K562 (cell line): ENCODE measurements around the gene BTBD17. TPM values are rescaled to one million over a fixed set of nuclear protein-coding genes. Genes with fewer than 3 reads are reported as not detected.

ENCODE experiments used
- ATAC-seq: fragments of 200-7000 bp; cut with Tn5 transposase; 3 replicates; pipeline ENCODE4 v1.9.1; 2020; ENCODE audit warnings: moderate library complexity
- BruUV-seq: library from RNA; stranded (reverse); fragments of 400-500 nt; replicated peaks from 2 replicates; lab custom pipeline; 2021; lab: Mats Ljungman, UMichigan
- CTCF ChIA-PET: fragments of 300-600 bp; formaldehyde crosslinking; extraction: SDS; loops from one replicate; lab custom pipeline; 2021; ENCODE audit warnings: low intra/inter-chr PET ratio; lab: Yijun Ruan, JAX
- POLR2A ChIA-PET: fragments of 300-600, 350-650 bp; sonication (Branson Sonifier 250); formaldehyde crosslinking; extraction: SDS; loops from one replicate; lab custom pipeline; 2021; ENCODE audit warnings: antibody characterized with exemption, inconsistent platforms; lab: Yijun Ruan, JAX
- DNase-seq, 4 experiments: peaks; one replicate each; pipeline versions ENCODE4 v3.0.0 to v3.0.0-alpha.2; 2011 to 2018; ENCODE audit warnings: low spot score in 3 of 4, mixed read lengths in 3 of 4; ENCODE audit errors: extremely low read depth in 1 of 4
- FAIRE-seq: peaks from 2 replicates; lab custom pipeline; 2011; peaks lifted over from hg19 to GRCh38; lab: Jason Lieb, UNC
- H2AFZ ChIP-seq: 2 replicates; pipeline ENCODE4 v1.6.0; 2011; ENCODE audit warnings: low read depth, low read length, control low read depth, inconsistent platforms
- H3K27ac ChIP-seq: fragments of 200-600 bp; 3 replicates; pipeline ENCODE4 v1.8.0; 2011; ENCODE audit warnings: low read depth, mild to moderate bottlenecking, control low read depth, inconsistent platforms, low read length, moderate library complexity, mixed read lengths; ENCODE audit errors: extremely low read depth
- H3K27me3 ChIP-seq, 2 experiments: fragments of 300-600 bp in 1 of 2; 2 replicates in 1 of 2; 3 replicates in 1 of 2; pipeline versions ENCODE4 v1.6.0 to v1.8.0; 2011; ENCODE audit warnings: inconsistent platforms in 2 of 2, low read length in 2 of 2, mild to moderate bottlenecking in 1 of 2, mixed read lengths in 1 of 2, moderate library complexity in 1 of 2; ENCODE audit not compliant: control insufficient read depth in 2 of 2, insufficient read depth in 2 of 2
- H3K36me3 ChIP-seq: fragments of 300-600 bp; 3 replicates; pipeline ENCODE4 v1.8.0; 2011; ENCODE audit warnings: mild to moderate bottlenecking, low read length, inconsistent platforms; ENCODE audit not compliant: control insufficient read depth, insufficient read depth
- H3K4me1 ChIP-seq, 2 experiments: fragments of 200-600 bp in 1 of 2; replicated peaks in 1 of 2; 2 replicates in 1 of 2; 3 replicates in 1 of 2; pipeline versions ENCODE4 v1.5.1 to v1.8.0; 2011; ENCODE audit warnings: inconsistent platforms in 2 of 2, low read length in 2 of 2, mild to moderate bottlenecking in 1 of 2, mixed read lengths in 1 of 2, moderate library complexity in 1 of 2; ENCODE audit not compliant: control insufficient read depth in 2 of 2, insufficient read depth in 2 of 2
- H3K4me2 ChIP-seq: 2 replicates; pipeline ENCODE4 v1.6.1; 2011; ENCODE audit warnings: low read length, control low read depth, inconsistent platforms, mixed read lengths; ENCODE audit not compliant: insufficient read depth
- H3K4me3 ChIP-seq: fragments of 200-600 bp; sonication (generic), shearing (Covaris generic); 2 replicates; pipeline ENCODE4 v1.5.1; 2016; ENCODE audit warnings: control low read depth, inconsistent platforms
- H3K79me2 ChIP-seq: fragments of 200-600 bp; 3 replicates; pipeline ENCODE4 v1.8.0; 2011; ENCODE audit warnings: low read length, inconsistent platforms; ENCODE audit not compliant: control insufficient read depth, insufficient read depth
- H3K9ac ChIP-seq, 2 experiments: 2 replicates each; pipeline versions ENCODE4 v1.6.0 to v1.6.1; 2011; ENCODE audit warnings: low read depth in 2 of 2, low read length in 2 of 2, control low read depth in 1 of 2, inconsistent platforms in 1 of 2, mild to moderate bottlenecking in 1 of 2, mixed read lengths in 1 of 2; ENCODE audit not compliant: insufficient read depth in 1 of 2
- H3K9me1 ChIP-seq: one replicate; pipeline ENCODE4 v1.6.0; 2011; ENCODE audit warnings: inconsistent platforms, mild to moderate bottlenecking, low read length, moderate library complexity; ENCODE audit not compliant: control insufficient read depth, insufficient read depth
- H3K9me3 ChIP-seq: replicated peaks from 2 replicates; pipeline ENCODE4 v1.5.1; 2011; ENCODE audit warnings: low read depth, low read length, inconsistent platforms; ENCODE audit not compliant: control insufficient read depth, insufficient read depth
- H4K20me1 ChIP-seq: replicated peaks from 2 replicates; pipeline ENCODE4 v1.6.1; 2011; ENCODE audit warnings: low read length, inconsistent platforms, mixed read lengths; ENCODE audit not compliant: control insufficient read depth, insufficient read depth
- ASH1L ChIP-seq: fragments of 450-650 bp; IDR thresholded peaks from 2 replicates; pipeline ENCODE4 v1.6.1; 2018; ENCODE audit warnings: borderline replicate concordance, mild to moderate bottlenecking, low read depth; ENCODE audit not compliant: partially characterized antibody
- CHD1 ChIP-seq: fragments of 200-600 bp; sonication (generic); IDR thresholded peaks from one replicate; pipeline ENCODE4 v1.6.1; 2012; ENCODE audit warnings: mild to moderate bottlenecking, moderate library complexity, low read length, inconsistent platforms
- FOXJ2 ChIP-seq: fragments of 200-800 bp; sonication (Bioruptor generic); IDR thresholded peaks from 2 replicates; pipeline ENCODE4 v1.6.1; 2016; ENCODE audit warnings: missing genetic modification characterization, missing compliant biosample characterization
- KLF16 ChIP-seq: IDR thresholded peaks from 2 replicates; pipeline ENCODE4 v1.6.1; 2016; ENCODE audit warnings: antibody characterized with exemption
- MTF1 ChIP-seq: fragments of 250-450 bp; sonication (Bioruptor Pico); IDR thresholded peaks from 2 replicates; pipeline ENCODE4 v1.9.0; 2021; ENCODE audit warnings: moderate library complexity, mild to moderate bottlenecking, inconsistent platforms, borderline replicate concordance
- NFATC3 ChIP-seq: fragments of 450-650 bp; IDR thresholded peaks from 2 replicates; pipeline ENCODE4 v1.6.1; 2017; ENCODE audit warnings: mild to moderate bottlenecking
- SETDB1 ChIP-seq: IDR thresholded peaks from one replicate; pipeline ENCODE4 v1.6.1; 2012; ENCODE audit warnings: low read length, control low read depth, inconsistent platforms
- SMAD4 ChIP-seq: fragments of 250-450 bp; sonication (Bioruptor Pico); conservative IDR thresholded peaks from 2 replicates; pipeline ENCODE4 v1.8.0; 2021; ENCODE audit warnings: inconsistent platforms, mild to moderate bottlenecking, moderate library complexity
- TBL1XR1 ChIP-seq, 2 experiments: IDR thresholded peaks; 2 replicates each; pipeline ENCODE4 v1.6.1; 2012; ENCODE audit warnings: improper control_type of control experiment in 2 of 2, low read length in 2 of 2, mild to moderate bottlenecking in 1 of 2
- TRIM24 ChIP-seq, 2 experiments: fragments of 450-650 bp; IDR thresholded peaks; 2 replicates each; pipeline ENCODE4 v1.6.1; 2016
- ZNF655 ChIP-seq: fragments of 250-450 bp; sonication (Bioruptor Pico); IDR thresholded peaks from 2 replicates; pipeline ENCODE4 v1.5.0; 2021
- ZNF79 ChIP-seq: fragments of 250-450 bp; sonication (Bioruptor Pico); IDR thresholded peaks from 2 replicates; pipeline ENCODE4 v1.4.0; 2020; ENCODE audit warnings: low read depth, mild to moderate bottlenecking, moderate library complexity
- WGBS: fragments of 100-300 bp; shearing (Covaris generic); methylation state at CpG from one replicate; pipeline ENCODE4 v1.1.6; 2016; ENCODE audit warnings: low coverage, mixed read lengths; ENCODE audit not compliant: insufficient coverage; ENCODE audit errors: missing lambda C conversion rate; 5-methylcytosine and 5-hydroxymethylcytosine counted together
- in situ Hi-C: fragments of 300-500 bp; cut with MboI; formaldehyde crosslinking; loops from 4 replicates; pipeline ENCODE4 v1.15.0; 2018; ENCODE audit warnings: inconsistent platforms, mixed read lengths
- intact Hi-C: fragments of 100-400 bp; cut with micrococcal nuclease; formaldehyde crosslinking; loops from 2 replicates; pipeline ENCODE4 v1.14.2; 2022
- polyA plus RNA-seq, 8 experiments: library from polyadenylated mRNA; depleted of rRNA in 4 of 8; stranded (reverse) in 5 of 8; unstranded in 3 of 8; fragments of >200 nt; fragmentation: Nextera tagmentation in 2 of 8; fragmentation: Illumina TruSeq in 1 of 8; extraction: Ambion mirVana in 2 of 8; extraction: Trizol in 1 of 8; gene quantifications; 2 replicates each; pipeline versions ENCODE4 v1.2.1 to v1.2.3, GENCODE V29; 2011 to 2014; ENCODE audit warnings: inconsistent platforms in 1 of 8, missing spikeins in 1 of 8
- total RNA-seq, 7 experiments: library from RNA; depleted of rRNA in 6 of 7; stranded (reverse); fragments of >200 nt in 6 of 7; fragmentation: Illumina TruSeq in 2 of 7; extraction: Trizol in 2 of 7; gene quantifications; 2 replicates each; pipeline versions ENCODE4 v1.2.1 to v1.2.3, GENCODE V29; 2011 to 2021; ENCODE audit warnings: low replicate concordance in 1 of 7
- TF ChIP-seq, protein P1 (sequence below): fragments of 250-450 bp; sonication (Bioruptor Pico); IDR thresholded peaks from 2 replicates; pipeline ENCODE4 v1.5.1; 2021; ENCODE audit warnings: mild to moderate bottlenecking
- TF ChIP-seq, protein P2 (sequence below): fragments of 250-450 bp; sonication (Bioruptor Pico); IDR thresholded peaks from 2 replicates; pipeline ENCODE4 v1.8.0; 2022; ENCODE audit warnings: inconsistent platforms
- TF ChIP-seq, protein P3 (sequence below): fragments of 450-650 bp; IDR thresholded peaks from 2 replicates; pipeline ENCODE4 v1.6.1; 2016; ENCODE audit warnings: borderline replicate concordance

Gene BTBD17
- total and polyA plus RNA-seq, 9 of the 15 experiments (the other 6 are each of a cell fraction or from before 2014, with no cell fraction given): not detected

GRCh38 chr17:74394275-74394950 lies 32.7 kb upstream of the BTBD17 start:
- POLR2A ChIA-PET: interaction anchor here (0.6 to 1.0 kb wide), 3 partner anchors 15 to 33 kb away, joined by 3 to 4 read pairs (median 3); no protein-coding TSS in a partner anchor

More at GRCh38 chr17:74394275-74394950, 32.7 kb upstream of the BTBD17 start:
- BruUV-seq: no TSS peak
- WGBS: 29% methylated on average over 12 of the region's 12 CpGs
- Histone ChIP-seq H3K4me3 (no peak overlapping the region), H2AFZ (no peak overlapping the region), H3K27ac (no peak overlapping the region), H3K9me1 (no peaks in the 10 kb centered on the region), H3K4me1 (peaks cover 0 to 11% of the 10 kb centered on the region in 2 experiments; a peak in 3 of 5 replicates), H4K20me1 (no peaks in the 10 kb centered on the region), H3K9me3 (no peaks in the 10 kb centered on the region; the same call in 1 of the 2 replicates), H3K79me2 (no peaks in the 10 kb centered on the region), H3K27me3 (peaks cover under 1 to 2% of the 10 kb centered on the region in 2 experiments; a peak in 4 of 5 replicates), H3K36me3 (no peaks in the 10 kb centered on the region), H3K9ac (no peak overlapping the region), H3K4me2 (no peak overlapping the region)
- in situ Hi-C loops (no loop called here), intact Hi-C loops (no loop called here)
- ATAC-seq (no peak), DNase-seq (no peak), FAIRE-seq (no peak)
- CTCF ChIA-PET: no interaction called here
- TF ChIP-seq ZNF655 (CRISPR knock-in tag): no peak
- TF ChIP-seq TBL1XR1 (IDR thresholded peaks at IDR 0.05; ENCODE audit: low read length in 2 of 2): no peak
- TF ChIP-seq, protein P1, sequence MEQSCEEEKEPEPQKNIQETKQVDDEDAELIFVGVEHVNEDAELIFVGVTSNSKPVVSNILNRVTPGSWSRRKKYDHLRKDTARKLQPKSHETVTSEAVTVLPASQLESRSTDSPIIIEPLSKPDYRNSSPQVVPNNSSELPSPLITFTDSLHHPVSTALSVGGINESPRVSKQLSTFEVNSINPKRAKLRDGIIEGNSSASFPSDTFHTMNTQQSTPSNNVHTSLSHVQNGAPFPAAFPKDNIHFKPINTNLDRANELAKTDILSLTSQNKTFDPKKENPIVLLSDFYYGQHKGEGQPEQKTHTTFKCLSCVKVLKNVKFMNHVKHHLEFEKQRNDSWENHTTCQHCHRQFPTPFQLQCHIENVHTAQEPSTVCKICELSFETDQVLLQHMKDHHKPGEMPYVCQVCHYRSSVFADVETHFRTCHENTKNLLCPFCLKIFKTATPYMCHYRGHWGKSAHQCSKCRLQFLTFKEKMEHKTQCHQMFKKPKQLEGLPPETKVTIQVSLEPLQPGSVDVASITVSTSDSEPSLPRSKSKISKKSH (CRISPR knock-in tag): no peak
- no peak for TF ChIP-seq ZNF79 (CRISPR knock-in tag)
- TF ChIP-seq, protein P2, sequence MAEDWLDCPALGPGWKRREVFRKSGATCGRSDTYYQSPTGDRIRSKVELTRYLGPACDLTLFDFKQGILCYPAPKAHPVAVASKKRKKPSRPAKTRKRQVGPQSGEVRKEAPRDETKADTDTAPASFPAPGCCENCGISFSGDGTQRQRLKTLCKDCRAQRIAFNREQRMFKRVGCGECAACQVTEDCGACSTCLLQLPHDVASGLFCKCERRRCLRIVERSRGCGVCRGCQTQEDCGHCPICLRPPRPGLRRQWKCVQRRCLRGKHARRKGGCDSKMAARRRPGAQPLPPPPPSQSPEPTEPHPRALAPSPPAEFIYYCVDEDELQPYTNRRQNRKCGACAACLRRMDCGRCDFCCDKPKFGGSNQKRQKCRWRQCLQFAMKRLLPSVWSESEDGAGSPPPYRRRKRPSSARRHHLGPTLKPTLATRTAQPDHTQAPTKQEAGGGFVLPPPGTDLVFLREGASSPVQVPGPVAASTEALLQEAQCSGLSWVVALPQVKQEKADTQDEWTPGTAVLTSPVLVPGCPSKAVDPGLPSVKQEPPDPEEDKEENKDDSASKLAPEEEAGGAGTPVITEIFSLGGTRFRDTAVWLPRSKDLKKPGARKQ (CRISPR knock-in tag): no peak
- TF ChIP-seq, protein P3, sequence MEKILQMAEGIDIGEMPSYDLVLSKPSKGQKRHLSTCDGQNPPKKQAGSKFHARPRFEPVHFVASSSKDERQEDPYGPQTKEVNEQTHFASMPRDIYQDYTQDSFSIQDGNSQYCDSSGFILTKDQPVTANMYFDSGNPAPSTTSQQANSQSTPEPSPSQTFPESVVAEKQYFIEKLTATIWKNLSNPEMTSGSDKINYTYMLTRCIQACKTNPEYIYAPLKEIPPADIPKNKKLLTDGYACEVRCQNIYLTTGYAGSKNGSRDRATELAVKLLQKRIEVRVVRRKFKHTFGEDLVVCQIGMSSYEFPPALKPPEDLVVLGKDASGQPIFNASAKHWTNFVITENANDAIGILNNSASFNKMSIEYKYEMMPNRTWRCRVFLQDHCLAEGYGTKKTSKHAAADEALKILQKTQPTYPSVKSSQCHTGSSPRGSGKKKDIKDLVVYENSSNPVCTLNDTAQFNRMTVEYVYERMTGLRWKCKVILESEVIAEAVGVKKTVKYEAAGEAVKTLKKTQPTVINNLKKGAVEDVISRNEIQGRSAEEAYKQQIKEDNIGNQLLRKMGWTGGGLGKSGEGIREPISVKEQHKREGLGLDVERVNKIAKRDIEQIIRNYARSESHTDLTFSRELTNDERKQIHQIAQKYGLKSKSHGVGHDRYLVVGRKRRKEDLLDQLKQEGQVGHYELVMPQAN: no peak
- no peak for TF ChIP-seq CHD1
- no peak for TF ChIP-seq MTF1 (CRISPR knock-in tag)
- TF ChIP-seq NFATC3: no peak
- TF ChIP-seq ASH1L: no peak
- TF ChIP-seq SMAD4 (CRISPR knock-in tag): no peak
- TF ChIP-seq KLF16: no peak
- no peak for TF ChIP-seq FOXJ2 (tag)
- no peak for TF ChIP-seq SETDB1
- TF ChIP-seq TRIM24 (IDR thresholded peaks at IDR 0.05): no peak
